Measurements from ENCODE around the gene TBC1D10A.

The TBC1D10A gene

GRCh38 chr22:30265823-30266444, 60.8 kb downstream of the TBC1D10A start:
- DNase-seq (ENCODE audit: low read depth) = no peak

- DNase-seq (ENCODE audit: low read depth) = no peak
Measured at GRCh38 chr22:30265131-30265720, 61.5 kb downstream of the TBC1D10A start.

- DNase-seq (ENCODE audit: low read depth) = no peak
Measured at GRCh38 chr22:30263883-30264282, 62.9 kb downstream of the TBC1D10A start.

- no peak for DNase-seq (ENCODE audit: low read depth)
Measured at GRCh38 chr22:30262917-30263741, 63.6 kb downstream of the TBC1D10A start.

GRCh38 chr22:30262112-30262511, 64.6 kb downstream of the TBC1D10A start:
- no peak for DNase-seq (ENCODE audit: low read depth)

GRCh38 chr22:30261134-30261533, 65.6 kb downstream of the TBC1D10A start:
- no peak for DNase-seq (ENCODE audit: low read depth)

- DNase-seq (ENCODE audit: low read depth) = no peak
Measured at GRCh38 chr22:30260682-30261081, 66.1 kb downstream of the TBC1D10A start.

- DNase-seq (ENCODE audit: low read depth) = no peak
Measured at GRCh38 chr22:30260276-30260675, 66.5 kb downstream of the TBC1D10A start.

- DNase-seq (ENCODE audit: low read depth) = no peak
Measured at GRCh38 chr22:30254314-30254713, 72.4 kb downstream of the TBC1D10A start.

- no peak for DNase-seq (ENCODE audit: low read depth)
Measured at GRCh38 chr22:30253205-30253852, 73.4 kb downstream of the TBC1D10A start.

- DNase-seq (ENCODE audit: low read depth) = no peak
Measured at GRCh38 chr22:30252411-30253204, 74.1 kb downstream of the TBC1D10A start.

- no peak for DNase-seq (ENCODE audit: low read depth)
Measured at GRCh38 chr22:30251711-30252110, 75.0 kb downstream of the TBC1D10A start.

GRCh38 chr22:30250661-30251267, 76.0 kb downstream of the TBC1D10A start:
- no peak for DNase-seq (ENCODE audit: low read depth)

- DNase-seq (ENCODE audit: low read depth) = no peak
Measured at GRCh38 chr22:30250039-30250565, 76.6 kb downstream of the TBC1D10A start.

GRCh38 chr22:30249049-30250038, 77.4 kb downstream of the TBC1D10A start:
- no peak for DNase-seq (ENCODE audit: low read depth)

- no peak for DNase-seq (ENCODE audit: low read depth)
Measured at GRCh38 chr22:30248484-30248883, 78.3 kb downstream of the TBC1D10A start.

- DNase-seq (ENCODE audit: low read depth) = no peak
Measured at GRCh38 chr22:30247974-30248373, 78.8 kb downstream of the TBC1D10A start.

GRCh38 chr22:30247561-30247960, 79.2 kb downstream of the TBC1D10A start:
- no peak for DNase-seq (ENCODE audit: low read depth)

GRCh38 chr22:30246814-30247376, 79.8 kb downstream of the TBC1D10A start:
- DNase-seq (ENCODE audit: low read depth) = no peak
